PC-3 (cell line): ENCODE data around the gene PLA2G15.

Source experiments
- EZH2phosphoT487 ChIP-seq: fragments of 300-600 bp; sonication (generic); IDR thresholded peaks from 2 replicates; pipeline ENCODE4 v1.6.1; 2018; ENCODE audit warnings: mild to moderate bottlenecking, antibody characterized with exemption, low read length, borderline replicate concordance
- TF ChIP-seq, protein P1 (sequence below): fragments of 300-600 bp; sonication (generic); conservative IDR thresholded peaks from 2 replicates; pipeline ENCODE4 v1.5.1; 2017; ENCODE audit warnings: antibody characterized with exemption, low read depth, mild to moderate bottlenecking, low read length

DNA sequence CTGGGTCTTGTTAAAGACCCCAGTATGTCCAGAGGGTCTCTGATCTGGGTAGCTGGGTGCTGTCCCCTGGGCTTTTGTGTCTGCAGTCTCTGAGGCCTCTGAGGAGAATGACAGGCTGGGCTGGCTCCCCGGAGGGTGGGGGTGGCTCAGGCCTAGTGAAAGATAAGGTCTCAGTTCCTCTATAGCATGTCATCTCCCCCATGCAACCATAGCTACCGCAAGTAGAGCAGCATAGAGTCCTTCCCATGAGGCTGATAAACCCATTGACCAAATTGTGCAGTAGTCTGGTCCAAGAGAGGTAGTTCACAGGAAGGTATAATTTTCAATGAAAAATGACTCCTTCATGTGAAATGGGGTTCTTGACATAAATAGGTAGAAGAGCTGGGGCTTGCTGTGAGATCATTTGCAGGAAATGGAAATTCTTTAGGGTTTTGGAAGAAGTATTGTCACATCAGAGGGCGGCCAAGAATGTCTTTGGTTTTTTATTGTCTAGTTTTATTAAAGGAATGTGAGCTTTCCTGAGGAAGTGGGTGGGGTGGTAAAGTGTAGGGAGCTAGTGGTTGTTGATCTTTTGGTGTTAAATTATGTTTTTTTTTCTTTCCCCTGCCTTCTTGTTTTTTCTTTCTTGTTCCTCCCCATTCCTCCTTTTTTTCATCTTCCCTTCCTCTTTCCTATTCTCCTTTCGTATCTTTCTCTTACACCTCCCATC is 44.6 kb downstream of the PLA2G15 start:
- TF ChIP-seq, protein P1, sequence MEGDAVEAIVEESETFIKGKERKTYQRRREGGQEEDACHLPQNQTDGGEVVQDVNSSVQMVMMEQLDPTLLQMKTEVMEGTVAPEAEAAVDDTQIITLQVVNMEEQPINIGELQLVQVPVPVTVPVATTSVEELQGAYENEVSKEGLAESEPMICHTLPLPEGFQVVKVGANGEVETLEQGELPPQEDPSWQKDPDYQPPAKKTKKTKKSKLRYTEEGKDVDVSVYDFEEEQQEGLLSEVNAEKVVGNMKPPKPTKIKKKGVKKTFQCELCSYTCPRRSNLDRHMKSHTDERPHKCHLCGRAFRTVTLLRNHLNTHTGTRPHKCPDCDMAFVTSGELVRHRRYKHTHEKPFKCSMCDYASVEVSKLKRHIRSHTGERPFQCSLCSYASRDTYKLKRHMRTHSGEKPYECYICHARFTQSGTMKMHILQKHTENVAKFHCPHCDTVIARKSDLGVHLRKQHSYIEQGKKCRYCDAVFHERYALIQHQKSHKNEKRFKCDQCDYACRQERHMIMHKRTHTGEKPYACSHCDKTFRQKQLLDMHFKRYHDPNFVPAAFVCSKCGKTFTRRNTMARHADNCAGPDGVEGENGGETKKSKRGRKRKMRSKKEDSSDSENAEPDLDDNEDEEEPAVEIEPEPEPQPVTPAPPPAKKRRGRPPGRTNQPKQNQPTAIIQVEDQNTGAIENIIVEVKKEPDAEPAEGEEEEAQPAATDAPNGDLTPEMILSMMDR: no peak
- no peak for TF ChIP-seq EZH2phosphoT487
